Lung (tissue), 12 donors: ENCODE data around the gene PYGO2. TPM values are rescaled to one million over a fixed set of nuclear protein-coding genes. Genes with fewer than 3 reads are reported as not detected.

ENCODE experiments used
- ATAC-seq: fragments of 200-7000 bp; cut with Tn5 transposase; one replicate; pipeline ENCODE4 v1.9.1; 2020; ENCODE audit warnings: moderate number of reproducible peaks; ENCODE audit not compliant: insufficient read depth, low FRiP score
- DNase-seq, 3 donors: peaks; one replicate each; pipeline ENCODE4 v3.0.0-alpha.2; 2013 to 2017
- H3K27ac ChIP-seq, 2 donors: one replicate each; pipeline ENCODE4 v1.5.1; 2013; ENCODE audit warnings: mild to moderate bottlenecking in 2 of 2, moderate library complexity in 2 of 2, control low read depth in 1 of 2, inconsistent platforms in 1 of 2, low read depth in 1 of 2, low read length in 1 of 2
- H3K27me3 ChIP-seq, 3 donors: one replicate each; pipeline ENCODE4 v1.5.1; 2013; ENCODE audit warnings: low read length in 2 of 3; ENCODE audit not compliant: control insufficient read depth in 3 of 3, insufficient read depth in 3 of 3
- H3K36me3 ChIP-seq, 4 donors: one replicate each; pipeline ENCODE4 v1.5.1; 2013; ENCODE audit warnings: low read length in 4 of 4, mild to moderate bottlenecking in 1 of 4, moderate library complexity in 1 of 4; ENCODE audit not compliant: control insufficient read depth in 4 of 4, insufficient read depth in 4 of 4
- H3K4me1 ChIP-seq, 5 donors: one replicate each; pipeline ENCODE4 v1.5.1; 2013; ENCODE audit warnings: low read length in 5 of 5, mild to moderate bottlenecking in 2 of 5, moderate library complexity in 1 of 5; ENCODE audit not compliant: control insufficient read depth in 5 of 5, insufficient read depth in 5 of 5
- H3K4me3 ChIP-seq: one replicate; pipeline ENCODE4 v1.5.1; 2013; ENCODE audit warnings: mild to moderate bottlenecking, control low read depth, moderate library complexity
- H3K9ac ChIP-seq, 2 donors: one replicate each; pipeline ENCODE4 v1.5.1; 2013; ENCODE audit warnings: low read length in 2 of 2, control low read depth in 1 of 2; ENCODE audit not compliant: insufficient read depth in 1 of 2
- H3K9me3 ChIP-seq, 4 donors: one replicate each; pipeline ENCODE4 v1.5.1; 2013; ENCODE audit warnings: low read length in 3 of 4, mild to moderate bottlenecking in 1 of 4, moderate library complexity in 1 of 4; ENCODE audit not compliant: control insufficient read depth in 4 of 4, insufficient read depth in 3 of 4
- CTCF ChIP-seq: IDR thresholded peaks from 2 replicates; pipeline ENCODE4 v1.5.1; 2012; ENCODE audit warnings: mild to moderate bottlenecking; ENCODE audit errors: control extremely low read depth, extremely low read depth
- WGBS, 2 donors: extraction: QIAGEN DNeasy Blood & Tissue Kit; methylation state at CpG; one replicate each; pipeline ENCODE4 v1.1.7; 2013; 5-methylcytosine and 5-hydroxymethylcytosine counted together
- polyA plus RNA-seq, 2 donors: library from polyadenylated mRNA; stranded (reverse); fragments of 200-250 nt; gene quantifications; one replicate each; pipeline ENCODE4 v1.2.1, GENCODE V29; 2013
- total RNA-seq, 2 donors: library from RNA; depleted of rRNA in 1 of 2; stranded (reverse); fragments of >200 nt in 1 of 2; gene quantifications; one replicate each; pipeline ENCODE4 v1.2.1, GENCODE V29; 2014 to 2021
- donor health status: control.
- donor health status: control.
- donor health status: Bipolar disorder and iron deficiency.
- donor health status: healthy.
- donor health status: DM: yes; HTN: yes; CAD: no.

Gene PYGO2
- total and polyA plus RNA-seq, 4 donors = 14.6 to 25.2 (median 20.0) TPM

- Histone ChIP-seq H3K36me3 (peaks cover 0 to 30% (median 11%) of the 10 kb centered on the region in 4 donors), H3K4me1 (peaks cover 0 to 29% (median 7%) of the 10 kb centered on the region in 5 donors), H3K4me3 (no peak overlapping the region), H3K27me3 (no peaks in the 10 kb centered on the region), H3K27ac (peak overlapping the region in 1 of 2 donors; percentile 62), H3K9ac (peak overlapping the region in 1 of 2 donors; percentile 34), H3K9me3 (no peaks in the 10 kb centered on the region)
- 31 to 40% methylated on average over 6 of the region's 6 CpGs for WGBS, 2 donors
- TF ChIP-seq CTCF = peak; percentile 49
- DNase-seq (peak; percentile 40 to 63 (median 62)), ATAC-seq (no peak)
Observed at GRCh38 chr1:154943649-154944400, 17.8 kb downstream of the PYGO2 start.

- no peaks in the 10 kb centered on the region for H3K9me3 ChIP-seq
- DNase-seq (peak; percentile 27 to 40 (median 29)), ATAC-seq (no peak)
- H3K4me3 ChIP-seq = no peak overlapping the region
- H3K27ac ChIP-seq = peak overlapping the region in 1 of 2 donors; percentile 34
- peaks cover 0 to 14% (median 5%) of the 10 kb centered on the region in 4 donors for H3K36me3 ChIP-seq
- no peak for TF ChIP-seq CTCF
- H3K9ac ChIP-seq = no peak overlapping the region
- H3K27me3 ChIP-seq = no peaks in the 10 kb centered on the region
- WGBS, 2 donors = 64 to 75% methylated on average over 5 of the region's 5 CpGs
- peaks cover 0 to 33% (median 11%) of the 10 kb centered on the region in 5 donors for H3K4me1 ChIP-seq
Observed at GRCh38 chr1:154941333-154942013, 20.1 kb downstream of the PYGO2 start.

GRCh38 chr1:154940651-154941194 is 20.9 kb downstream of the PYGO2 start:
- DNase-seq (no peak), ATAC-seq (no peak)
- WGBS, 2 donors = 78 to 79% methylated on average over 8 of the region's 8 CpGs
- peaks cover 0 to 39% (median 11%) of the 10 kb centered on the region in 5 donors for H3K4me1 ChIP-seq
- H3K36me3 ChIP-seq = peaks cover 0 to 9% (median 4%) of the 10 kb centered on the region in 4 donors
- no peak overlapping the region for H3K9ac ChIP-seq
- no peaks in the 10 kb centered on the region for H3K27me3 ChIP-seq
- no peak overlapping the region for H3K4me3 ChIP-seq
- H3K9me3 ChIP-seq = no peaks in the 10 kb centered on the region
- TF ChIP-seq CTCF = no peak
- H3K27ac ChIP-seq = no peak overlapping the region
